ENCODE results near the gene MYO3A.

DNA sequence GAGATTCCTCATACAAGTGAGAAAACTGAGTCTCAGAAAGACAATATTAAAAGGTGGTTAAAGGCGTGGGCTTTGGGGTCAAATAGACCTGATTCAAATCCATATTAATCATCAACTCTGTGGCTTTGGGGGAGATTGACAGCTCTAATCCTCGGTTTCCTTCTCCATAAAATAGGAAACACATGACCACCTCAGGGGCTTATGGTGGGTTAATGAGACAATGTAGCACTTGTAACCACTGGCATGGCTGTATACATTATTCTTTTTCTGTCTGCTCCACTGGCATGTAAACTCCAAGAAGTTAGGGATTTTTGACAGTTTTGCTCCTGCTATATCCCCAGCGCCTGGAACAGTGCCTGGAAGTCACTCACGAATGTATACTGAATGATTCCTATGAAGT lies 161.8 kb downstream of the MYO3A start:
- TF ChIP-seq, protein P1, sequence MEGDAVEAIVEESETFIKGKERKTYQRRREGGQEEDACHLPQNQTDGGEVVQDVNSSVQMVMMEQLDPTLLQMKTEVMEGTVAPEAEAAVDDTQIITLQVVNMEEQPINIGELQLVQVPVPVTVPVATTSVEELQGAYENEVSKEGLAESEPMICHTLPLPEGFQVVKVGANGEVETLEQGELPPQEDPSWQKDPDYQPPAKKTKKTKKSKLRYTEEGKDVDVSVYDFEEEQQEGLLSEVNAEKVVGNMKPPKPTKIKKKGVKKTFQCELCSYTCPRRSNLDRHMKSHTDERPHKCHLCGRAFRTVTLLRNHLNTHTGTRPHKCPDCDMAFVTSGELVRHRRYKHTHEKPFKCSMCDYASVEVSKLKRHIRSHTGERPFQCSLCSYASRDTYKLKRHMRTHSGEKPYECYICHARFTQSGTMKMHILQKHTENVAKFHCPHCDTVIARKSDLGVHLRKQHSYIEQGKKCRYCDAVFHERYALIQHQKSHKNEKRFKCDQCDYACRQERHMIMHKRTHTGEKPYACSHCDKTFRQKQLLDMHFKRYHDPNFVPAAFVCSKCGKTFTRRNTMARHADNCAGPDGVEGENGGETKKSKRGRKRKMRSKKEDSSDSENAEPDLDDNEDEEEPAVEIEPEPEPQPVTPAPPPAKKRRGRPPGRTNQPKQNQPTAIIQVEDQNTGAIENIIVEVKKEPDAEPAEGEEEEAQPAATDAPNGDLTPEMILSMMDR (IDR thresholded peaks at IDR 0.05; ENCODE audit: insufficient read depth, low read depth, low read length), result no peak
- TF ChIP-seq EZH2 (IDR thresholded peaks at IDR 0.05; ENCODE audit: insufficient read depth, low read length), result no peak
